Subcutaneous adipose tissue (tissue), 4 donors: ENCODE results near the gene PNPO. TPM values are rescaled to one million over a fixed set of nuclear protein-coding genes. Genes with fewer than 3 reads are reported as not detected.

ENCODE experiments used
- total RNA-seq, 4 donors: library from RNA; depleted of rRNA; stranded (reverse); fragments of >200 nt; gene quantifications; one replicate each; pipeline ENCODE4 v1.1.0, GENCODE V29; 2016
- TF ChIP-seq, protein P1 (sequence below): fragments of 450-650 bp; IDR thresholded peaks from one replicate; pipeline ENCODE4 v1.5.1; 2016; ENCODE audit warnings: low read depth, mild to moderate bottlenecking, control low read depth, antibody characterized with exemption, moderate library complexity

PNPO gene
- total RNA-seq, 4 donors from 2014 or later: 22.9 to 34.7 (median 27.4) TPM

DNA sequence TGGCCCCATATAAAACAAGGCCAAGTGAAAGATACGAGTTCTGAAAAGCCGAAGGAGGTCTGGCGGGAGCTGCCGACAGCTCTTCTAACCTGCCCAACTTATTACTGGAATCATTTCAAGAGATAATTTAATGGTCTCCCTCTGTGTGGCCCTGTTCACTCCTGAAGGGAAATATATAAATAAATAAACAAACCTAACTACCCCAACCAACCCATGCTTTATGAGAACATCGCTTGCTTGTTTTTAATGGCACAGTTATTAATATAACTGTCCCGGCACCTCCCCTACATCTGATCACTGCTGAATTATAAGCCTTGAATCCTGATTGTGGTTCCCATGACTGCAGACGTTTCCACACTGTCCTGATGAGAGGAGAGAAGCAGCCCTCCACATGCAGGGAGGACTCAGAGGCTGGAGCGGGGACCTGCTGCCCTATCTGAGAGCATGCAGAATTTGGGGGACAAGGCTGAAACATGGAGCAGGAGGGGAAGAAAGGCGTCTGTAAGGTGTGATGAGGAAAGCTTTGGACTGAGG lies 51.7 kb downstream of the PNPO start:
- TF ChIP-seq, protein P1, sequence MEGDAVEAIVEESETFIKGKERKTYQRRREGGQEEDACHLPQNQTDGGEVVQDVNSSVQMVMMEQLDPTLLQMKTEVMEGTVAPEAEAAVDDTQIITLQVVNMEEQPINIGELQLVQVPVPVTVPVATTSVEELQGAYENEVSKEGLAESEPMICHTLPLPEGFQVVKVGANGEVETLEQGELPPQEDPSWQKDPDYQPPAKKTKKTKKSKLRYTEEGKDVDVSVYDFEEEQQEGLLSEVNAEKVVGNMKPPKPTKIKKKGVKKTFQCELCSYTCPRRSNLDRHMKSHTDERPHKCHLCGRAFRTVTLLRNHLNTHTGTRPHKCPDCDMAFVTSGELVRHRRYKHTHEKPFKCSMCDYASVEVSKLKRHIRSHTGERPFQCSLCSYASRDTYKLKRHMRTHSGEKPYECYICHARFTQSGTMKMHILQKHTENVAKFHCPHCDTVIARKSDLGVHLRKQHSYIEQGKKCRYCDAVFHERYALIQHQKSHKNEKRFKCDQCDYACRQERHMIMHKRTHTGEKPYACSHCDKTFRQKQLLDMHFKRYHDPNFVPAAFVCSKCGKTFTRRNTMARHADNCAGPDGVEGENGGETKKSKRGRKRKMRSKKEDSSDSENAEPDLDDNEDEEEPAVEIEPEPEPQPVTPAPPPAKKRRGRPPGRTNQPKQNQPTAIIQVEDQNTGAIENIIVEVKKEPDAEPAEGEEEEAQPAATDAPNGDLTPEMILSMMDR: no peak

DNA sequence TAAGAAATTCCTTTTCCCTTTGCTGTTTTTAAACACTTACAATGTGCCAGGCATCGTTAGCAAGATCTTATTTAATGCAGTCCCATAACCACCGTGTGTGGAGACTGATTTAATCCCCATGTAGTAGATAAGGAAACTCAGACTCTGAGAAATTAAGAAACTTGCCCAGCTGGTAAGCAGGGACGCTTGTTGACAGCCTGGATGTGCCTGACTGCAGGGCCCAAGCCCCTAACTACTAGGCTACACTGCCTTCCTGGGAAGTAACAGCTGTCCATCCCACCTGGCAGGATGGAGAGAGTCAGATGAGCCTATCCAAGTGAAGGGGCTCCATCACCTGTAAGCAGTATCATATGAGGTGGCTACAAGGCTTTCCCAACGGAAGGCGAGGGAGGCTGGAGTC lies 52.6 kb downstream of the PNPO start:
- TF ChIP-seq, protein P1: no peak

DNA sequence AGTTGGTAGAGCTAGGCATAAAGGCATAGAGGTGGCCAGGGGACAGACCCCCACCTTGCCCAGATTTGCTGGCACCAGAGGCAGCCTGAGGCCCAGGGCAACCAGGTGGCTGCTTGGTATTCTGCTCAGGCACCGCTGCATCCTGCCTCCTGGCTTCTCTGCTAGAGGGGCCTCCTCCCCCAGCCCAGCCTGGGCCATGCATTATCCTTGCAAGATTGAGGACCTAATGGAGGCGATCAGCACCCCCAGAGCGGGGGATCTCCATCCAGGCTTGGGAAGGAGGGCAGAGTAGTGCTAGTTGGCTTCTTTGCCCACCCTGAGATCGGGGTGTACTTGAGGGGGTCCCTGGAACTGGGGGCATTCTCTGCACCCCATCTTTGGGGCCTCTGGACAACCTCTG lies 53.4 kb downstream of the PNPO start:
- TF ChIP-seq, protein P1: no peak

DNA sequence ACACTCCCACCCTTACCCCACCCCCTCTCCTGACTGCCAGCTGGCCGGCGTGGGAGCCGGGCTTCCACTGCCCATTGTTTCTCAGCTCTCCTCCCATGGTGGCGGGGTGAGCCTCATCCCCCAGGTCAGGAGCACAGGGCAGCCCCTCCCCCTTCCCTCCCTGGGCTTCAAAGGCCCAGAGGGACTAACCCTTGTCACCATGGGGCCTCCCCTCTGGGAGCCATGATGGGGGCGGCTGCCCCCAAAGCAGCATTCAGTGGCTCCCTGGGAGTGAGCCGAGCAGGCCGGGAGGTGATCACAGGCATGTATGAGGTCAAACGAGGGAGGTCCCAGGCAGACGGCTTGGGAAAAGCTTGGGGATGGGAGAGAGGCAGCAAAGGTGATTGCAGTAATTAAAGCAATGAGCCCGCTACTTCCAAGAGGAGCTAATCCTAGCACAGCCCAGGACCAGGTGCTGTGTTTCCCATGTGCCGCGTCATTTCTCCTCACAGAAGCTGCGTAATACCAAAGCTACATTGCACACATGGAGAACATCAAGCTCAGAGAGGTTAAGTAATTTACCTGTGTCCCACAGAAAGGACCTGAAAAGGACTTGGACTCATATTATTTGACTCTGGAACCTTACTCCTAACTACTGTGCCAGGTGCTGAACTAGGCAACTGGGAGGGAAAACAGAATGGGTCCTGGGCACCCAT lies 54.0 kb downstream of the PNPO start:
- TF ChIP-seq, protein P1: no peak

DNA sequence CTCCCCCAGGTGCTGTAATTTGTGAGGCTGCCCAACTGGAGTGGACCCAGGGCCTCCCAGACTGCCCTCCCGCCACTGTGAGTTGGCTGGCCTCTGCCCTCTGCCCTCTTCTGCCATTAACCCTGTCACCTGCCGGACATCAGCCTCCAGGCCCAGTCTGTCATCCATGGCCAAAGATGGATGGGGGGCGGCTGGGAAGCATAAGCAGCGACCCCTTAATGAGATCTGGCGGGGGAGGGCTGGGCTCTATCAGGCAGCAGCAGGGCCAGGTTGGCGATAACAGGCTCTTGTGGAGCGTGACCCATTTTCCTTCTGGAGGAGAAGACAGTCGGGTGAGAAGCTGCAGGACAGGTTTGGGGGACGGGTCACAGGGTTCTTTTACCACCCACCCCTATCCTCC lies 54.8 kb downstream of the PNPO start:
- TF ChIP-seq, protein P1: no peak

DNA sequence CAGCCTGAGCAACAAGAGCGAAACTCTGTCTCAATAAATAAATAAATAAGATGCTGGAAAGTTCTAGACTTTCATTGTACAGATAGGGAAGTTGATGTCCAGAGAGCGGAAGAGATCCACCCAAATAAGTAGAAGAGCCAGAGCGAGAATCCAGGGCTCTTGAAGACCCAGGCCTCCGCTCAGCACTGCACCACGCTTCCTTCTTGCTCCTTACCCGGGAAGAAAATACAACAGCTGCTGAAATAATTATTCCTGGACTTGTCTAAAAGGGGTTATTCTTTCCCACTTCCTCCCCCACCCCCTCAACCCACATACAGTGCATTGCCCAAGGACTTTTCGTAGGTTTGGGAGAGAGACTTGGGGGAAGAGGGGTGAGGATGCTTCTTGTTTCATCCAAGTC lies 56.2 kb downstream of the PNPO start:
- TF ChIP-seq, protein P1: no peak

DNA sequence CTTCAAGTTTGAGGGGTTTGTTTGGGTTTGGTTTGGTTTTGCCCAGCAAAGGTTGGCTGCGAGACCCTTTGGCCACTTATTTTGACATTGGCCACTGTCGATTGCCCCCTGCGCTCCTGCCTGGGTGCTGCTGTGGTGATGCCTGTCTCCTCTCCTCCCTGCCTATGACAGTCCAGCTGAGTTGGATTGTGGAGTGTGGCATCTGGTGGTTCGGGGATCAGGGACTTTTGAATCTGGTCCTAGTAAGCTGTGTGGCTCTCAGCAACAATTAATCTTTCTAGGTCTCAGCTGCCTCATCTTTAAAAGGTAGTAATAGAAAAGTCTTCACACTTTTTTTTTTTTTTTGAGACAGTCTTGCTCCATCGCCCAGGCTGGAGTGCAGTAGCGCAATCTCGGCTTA lies 56.7 kb downstream of the PNPO start:
- TF ChIP-seq, protein P1: no peak

Other genes with a start within 250 kb of the PNPO start
- gene TBKBP1, start 247.4 kb upstream of the PNPO start, total RNA-seq: 10 to 100 TPM in 1 of 4 donors, 1 to 10 TPM in 3; 2.4 to 14.7 (median 5.0) TPM
- 1 to 10 TPM in 3 of 4 donors, under 1 TPM in 1; 0.66 to 4.6 (median 2.8) TPM for gene TBX21, start 208.3 kb upstream of the PNPO start, total RNA-seq
- gene OSBPL7, start 119.8 kb upstream of the PNPO start, total RNA-seq: 1 to 10 TPM; 2.2 to 4.1 (median 2.5) TPM
- 10 to 100 TPM; 29.3 to 54.3 (median 34.1) TPM for gene MRPL10, start 110.0 kb upstream of the PNPO start, total RNA-seq
- under 1 TPM in 1 of 4 donors, not detected in 3; 0.66 TPM for gene LRRC46, start 109.9 kb upstream of the PNPO start, total RNA-seq
- gene SCRN2, start 100.3 kb upstream of the PNPO start, total RNA-seq: 100 to 1,000 TPM in 2 of 4 donors, 10 to 100 TPM in 2; 32.8 to 194 (median 79.8) TPM
- gene SP6, start 90.4 kb upstream of the PNPO start, total RNA-seq: 1 to 10 TPM in 1 of 4 donors, under 1 TPM in 2, not detected in 1; 0.16 to 1.3 (median 0.17) TPM
- gene SP2, start 45.3 kb upstream of the PNPO start, total RNA-seq: 1 to 10 TPM; 2.2 to 9.2 (median 5.9) TPM
- gene PRR15L, start 16.3 kb downstream of the PNPO start, total RNA-seq: under 1 TPM in 1 of 4 donors, not detected in 3; 0.49 TPM
- 100 to 1,000 TPM in 3 of 4 donors, 10 to 100 TPM in 1; 77.8 to 148 (median 136) TPM for gene CDK5RAP3, start 29.5 kb downstream of the PNPO start, total RNA-seq
- 100 to 1,000 TPM in 1 of 4 donors, 10 to 100 TPM in 3; 54.1 to 103 (median 76.9) TPM for gene COPZ2, start 96.2 kb downstream of the PNPO start, total RNA-seq
- 100 to 1,000 TPM; 176 to 405 (median 216) TPM for gene NFE2L1, start 106.8 kb downstream of the PNPO start, total RNA-seq
- gene CBX1, start 159.9 kb downstream of the PNPO start, total RNA-seq: 10 to 100 TPM; 21.1 to 32.8 (median 27.9) TPM
- gene SNX11, start 166.2 kb downstream of the PNPO start, total RNA-seq: 10 to 100 TPM; 11.9 to 30.9 (median 15.2) TPM